Measurements from ENCODE around the gene MAPKAPK2.
"Not testable (repeated sequence)": the region's sequence is repeated elsewhere in the genome, so short reads cannot be mapped to it uniquely, and the experiment has no call there.

MAPKAPK2 gene

DNA sequence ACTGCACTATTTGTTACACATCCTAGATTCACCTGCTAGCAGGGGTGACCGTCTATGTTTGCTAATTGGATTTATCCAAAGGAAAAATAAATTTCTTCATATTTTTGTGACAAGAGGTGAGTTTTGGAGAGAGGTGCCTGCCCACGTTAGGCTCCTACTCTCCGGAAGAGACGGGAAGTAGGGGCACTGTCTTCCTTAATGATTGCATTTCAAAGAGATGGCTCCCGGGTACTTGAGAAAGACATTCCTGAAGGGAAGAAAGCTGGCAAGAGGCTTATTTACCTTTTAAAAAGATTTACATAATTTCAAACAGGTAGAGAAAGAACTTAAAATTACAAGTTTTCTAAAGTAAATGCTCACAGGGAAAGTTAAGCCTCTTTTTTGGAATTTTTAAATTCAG lies 67.2 kb downstream of the MAPKAPK2 start:
- DNase-seq: no peak

DNA sequence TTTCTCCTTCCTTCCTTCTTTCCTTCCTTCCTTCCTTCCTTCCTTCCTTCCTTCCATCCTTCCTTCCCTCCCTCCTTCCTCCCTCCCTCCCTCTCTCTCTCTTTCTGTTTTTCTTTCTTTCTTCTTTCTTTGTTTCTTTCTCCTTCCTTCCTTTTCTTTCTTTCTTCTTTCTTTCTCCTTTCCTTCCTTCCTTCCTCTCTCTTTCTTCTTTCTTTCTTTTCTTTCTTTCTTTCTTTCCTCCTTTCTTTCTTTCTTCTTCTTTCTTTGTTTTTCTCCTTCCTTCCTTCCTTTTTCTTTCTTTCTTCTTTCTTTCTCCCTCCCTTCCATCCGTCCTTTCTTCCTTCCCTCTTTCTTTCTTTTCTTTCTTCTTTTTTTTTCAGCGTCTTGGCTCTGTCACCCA lies 67.8 kb downstream of the MAPKAPK2 start:
- no peak for DNase-seq

DNA sequence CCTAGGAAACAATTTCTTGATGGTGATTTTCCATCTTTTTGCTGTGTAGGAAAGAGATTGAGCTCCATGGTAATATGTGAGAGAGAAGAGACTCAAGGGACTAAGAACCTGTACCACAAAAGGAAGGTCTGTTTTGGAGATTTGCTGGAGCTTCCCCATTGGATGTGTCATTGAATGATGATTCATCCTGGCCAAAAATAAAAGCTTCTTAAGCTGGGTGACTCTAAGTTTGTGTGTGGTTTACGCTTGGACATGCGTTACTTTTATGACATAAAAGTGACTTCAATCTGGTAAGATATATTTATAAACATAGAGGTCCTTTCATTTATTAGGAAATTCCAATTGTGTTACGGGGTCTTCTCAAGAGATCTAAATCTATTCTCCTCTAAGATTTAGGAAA lies 68.4 kb downstream of the MAPKAPK2 start:
- no peak for DNase-seq

DNA sequence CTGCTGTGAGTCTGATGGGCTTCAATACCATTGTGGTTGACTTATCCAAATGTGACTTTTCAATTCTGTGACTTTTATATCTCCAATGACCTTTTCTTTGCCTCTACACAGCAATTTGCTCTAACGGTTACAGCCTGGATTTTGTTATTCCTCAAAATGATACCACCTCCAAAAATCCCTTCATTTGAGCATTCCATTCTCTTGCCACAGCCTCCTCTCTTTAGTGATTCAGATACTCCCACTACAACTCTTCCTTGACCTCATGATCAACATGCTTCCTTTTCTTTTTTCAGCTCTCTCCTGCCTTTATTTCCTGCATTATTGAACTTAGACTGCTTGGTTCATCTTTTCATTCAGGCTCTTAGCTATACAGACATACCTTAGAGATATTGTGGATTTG lies 69.3 kb downstream of the MAPKAPK2 start:
- DNase-seq: no peak

DNA sequence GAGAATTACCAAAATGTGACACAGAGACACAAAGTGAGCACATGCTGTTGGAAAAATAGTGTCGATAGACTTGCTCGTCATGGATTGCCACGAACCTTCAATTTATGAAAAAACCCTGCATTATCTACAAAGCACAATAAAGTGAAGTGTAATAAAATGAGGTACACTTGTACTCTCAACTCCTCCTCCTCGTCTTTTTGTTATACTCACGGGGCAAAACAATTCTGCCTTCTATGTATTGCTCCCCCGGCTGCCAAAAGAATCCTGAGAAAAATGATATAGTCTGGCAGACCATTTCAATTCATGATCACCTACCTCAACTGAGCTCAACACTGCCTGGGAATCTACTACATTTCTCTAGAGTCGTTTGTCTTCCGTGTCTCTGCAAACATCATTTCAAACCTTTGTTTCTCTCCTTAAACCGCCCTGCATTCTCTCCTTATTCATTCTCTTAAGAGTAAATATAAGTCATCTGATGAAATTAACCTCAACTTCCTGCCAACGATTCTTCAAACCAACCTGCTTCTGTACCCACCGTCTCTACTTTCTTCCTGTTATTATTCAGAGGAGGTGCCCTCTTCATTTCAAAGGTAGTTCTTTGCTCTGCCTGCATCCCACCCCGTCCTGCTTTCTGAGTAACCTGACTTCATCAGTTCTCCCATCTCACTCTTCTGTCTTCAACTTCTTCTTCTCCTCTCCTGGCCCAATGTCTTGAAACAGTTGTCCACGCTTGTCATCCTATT lies 73.0 kb downstream of the MAPKAPK2 start:
- no peak for DNase-seq

DNA sequence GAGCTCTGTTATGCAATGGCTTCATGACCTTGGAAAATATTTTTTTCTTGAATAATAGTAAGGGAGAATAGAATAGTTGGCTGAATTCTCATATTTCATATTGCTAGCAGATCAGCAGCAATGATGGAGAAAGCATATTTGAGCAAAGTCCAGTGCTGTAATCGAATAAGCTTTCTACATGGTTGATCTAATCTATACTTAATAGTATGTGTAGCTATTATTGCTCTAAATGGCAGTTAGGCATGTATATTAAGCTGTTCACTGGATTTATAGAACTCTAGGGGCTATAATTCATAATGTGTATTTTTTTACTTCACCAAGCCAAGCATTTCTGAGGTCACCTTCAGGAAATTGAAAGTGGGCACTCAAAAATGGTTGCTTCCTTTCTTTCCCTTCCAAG lies 75.9 kb downstream of the MAPKAPK2 start:
- DNase-seq: no peak

DNA sequence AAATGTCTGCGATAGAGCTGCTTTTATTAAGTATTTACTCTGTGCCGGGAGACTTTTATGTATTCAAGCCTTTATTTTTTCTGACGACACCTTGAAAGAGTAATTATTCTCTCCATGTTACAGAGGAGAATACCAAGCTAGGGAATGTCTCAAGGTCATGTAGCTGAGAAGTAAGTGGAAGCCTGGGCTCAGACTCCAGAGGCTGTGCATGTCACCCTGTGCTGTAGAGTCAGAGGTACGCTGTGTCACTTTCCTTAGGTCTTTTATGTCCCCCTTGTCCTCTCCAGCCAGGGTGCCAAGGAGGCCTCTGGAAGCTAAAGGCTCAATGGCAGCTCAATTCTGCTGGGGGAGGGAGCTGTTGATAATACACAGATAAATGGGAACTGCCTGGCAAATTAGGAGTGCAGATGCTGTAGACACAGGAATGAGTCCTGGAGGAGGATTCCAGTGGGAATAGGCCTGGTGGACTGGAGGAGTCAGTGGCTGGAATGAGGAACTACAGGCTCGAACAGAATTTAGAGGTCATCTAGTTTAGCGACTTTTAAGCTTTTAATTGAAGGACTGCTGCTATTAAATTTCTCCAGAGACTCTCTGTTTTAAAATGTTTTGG lies 76.6 kb downstream of the MAPKAPK2 start:
- DNase-seq: no peak

DNA sequence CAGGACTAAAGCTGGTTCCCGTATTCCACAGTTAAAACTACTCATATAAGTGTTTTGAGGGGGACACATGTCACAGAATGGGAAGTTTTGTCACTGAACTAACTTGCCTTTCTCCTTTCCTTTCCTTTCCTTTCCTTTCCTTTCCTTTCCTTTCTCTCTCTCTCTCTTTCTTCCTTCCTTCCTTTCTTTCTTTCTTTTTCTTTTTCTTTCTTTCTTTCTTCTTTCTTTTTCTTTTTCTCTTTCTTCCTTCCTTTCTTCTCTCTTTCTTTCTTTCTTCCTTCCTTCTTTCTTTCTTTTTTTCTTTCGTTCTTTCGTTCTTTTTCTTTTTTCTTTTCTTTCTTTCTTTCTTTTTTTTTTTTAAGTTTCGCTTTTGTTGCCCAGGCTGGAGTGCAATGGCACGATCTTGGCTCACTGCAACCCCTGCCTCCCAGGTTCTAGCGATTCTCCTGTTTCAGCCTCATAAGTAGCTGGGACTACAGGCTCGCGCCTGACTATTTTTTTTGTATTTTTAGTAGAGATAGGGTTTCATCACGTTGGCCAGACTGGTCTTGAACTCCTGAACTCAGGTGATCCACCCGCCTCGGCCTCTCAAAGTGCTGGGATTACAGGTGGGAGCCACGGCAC lies 78.1 kb downstream of the MAPKAPK2 start:
- DNase-seq: not testable (repeated sequence)

DNA sequence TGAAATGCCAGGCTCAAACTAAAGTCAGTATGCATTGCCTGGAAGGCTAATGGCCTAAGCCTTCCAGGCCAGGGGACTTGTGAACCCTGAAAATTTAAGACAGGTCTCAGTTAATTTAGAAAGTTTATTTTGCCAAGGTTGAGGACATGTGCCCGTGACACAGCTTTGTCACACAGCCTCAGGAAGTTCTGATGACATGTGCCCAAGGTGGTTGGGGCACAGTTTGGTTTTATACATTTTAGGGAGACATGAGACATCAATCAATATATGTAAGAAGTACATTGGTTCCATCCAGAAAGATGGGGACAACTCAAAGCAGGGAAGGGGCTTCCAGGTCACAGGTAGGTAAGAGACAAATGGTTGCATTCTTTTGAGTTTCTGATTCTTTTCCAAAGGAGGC lies 81.1 kb downstream of the MAPKAPK2 start:
- not testable (repeated sequence) for DNase-seq

DNA sequence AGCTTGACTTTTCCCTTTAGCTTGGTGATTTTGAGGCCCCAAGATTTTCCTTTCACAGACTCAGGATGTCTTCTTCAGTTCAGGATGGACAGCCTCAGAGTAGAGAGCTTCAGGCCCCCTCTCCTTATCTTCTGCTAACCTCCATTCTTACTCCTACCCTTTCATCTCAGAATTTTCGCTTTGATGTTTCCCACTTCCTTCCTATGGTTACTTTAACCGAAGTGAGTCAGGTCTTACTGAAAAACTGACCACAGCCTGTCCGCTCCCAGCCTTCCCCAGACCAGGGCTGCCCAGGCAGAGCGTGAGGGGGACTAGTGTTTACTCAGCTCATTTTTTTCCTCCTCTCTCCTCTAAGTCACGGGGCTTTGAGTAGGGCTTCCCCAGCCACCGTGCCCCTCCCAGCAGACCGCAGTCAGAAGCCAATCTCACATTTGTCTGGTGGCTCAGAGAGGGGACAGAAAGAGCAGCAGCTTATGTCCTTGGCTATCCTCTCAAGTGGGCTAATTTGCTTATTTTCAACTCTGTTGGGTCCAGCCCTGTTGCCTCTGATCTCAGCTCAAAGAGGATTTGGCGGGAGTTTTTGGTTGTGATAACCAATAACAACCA lies 81.6 kb downstream of the MAPKAPK2 start:
- DNase-seq: peak; percentile 62

DNA sequence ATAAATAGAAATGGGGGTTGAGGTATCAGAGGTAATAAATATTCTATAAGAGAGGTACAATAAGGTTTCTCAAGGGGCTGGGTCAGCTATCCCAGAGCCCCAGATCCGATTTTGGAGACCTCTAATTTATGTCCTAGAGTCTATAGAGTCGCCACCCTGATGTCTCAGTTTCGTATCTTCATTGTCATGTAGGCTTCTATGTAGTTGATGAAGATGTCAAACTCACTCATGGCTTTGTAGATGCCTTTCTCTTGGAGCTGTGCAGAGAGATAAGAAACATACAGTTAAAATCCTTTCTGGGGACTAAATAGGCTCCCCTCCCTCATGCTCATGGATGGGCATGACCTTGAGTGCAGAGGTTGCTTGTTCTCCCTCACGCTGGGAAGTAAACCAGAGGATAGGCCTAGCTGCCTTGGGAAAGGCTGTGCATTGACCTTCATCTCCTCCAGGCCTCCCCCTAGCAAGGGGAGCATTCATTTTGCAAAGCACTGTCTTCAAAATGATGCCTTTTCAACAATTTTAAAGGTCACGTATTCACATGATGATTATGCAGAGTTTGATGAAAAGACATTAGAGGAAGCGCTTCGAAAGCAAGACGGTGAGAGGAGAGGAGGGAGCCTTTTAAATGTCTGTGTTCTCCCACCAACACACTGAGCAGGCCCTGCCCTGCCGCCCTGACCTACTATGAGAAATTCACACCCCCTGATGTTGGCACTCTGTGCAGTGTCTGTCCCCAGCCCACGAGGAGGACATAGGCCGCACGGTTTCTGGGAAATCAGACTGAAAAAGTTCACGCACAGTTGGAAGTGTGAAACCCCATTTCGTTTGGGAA lies 84.0 kb downstream of the MAPKAPK2 start:
- DNase-seq: no peak

DNA sequence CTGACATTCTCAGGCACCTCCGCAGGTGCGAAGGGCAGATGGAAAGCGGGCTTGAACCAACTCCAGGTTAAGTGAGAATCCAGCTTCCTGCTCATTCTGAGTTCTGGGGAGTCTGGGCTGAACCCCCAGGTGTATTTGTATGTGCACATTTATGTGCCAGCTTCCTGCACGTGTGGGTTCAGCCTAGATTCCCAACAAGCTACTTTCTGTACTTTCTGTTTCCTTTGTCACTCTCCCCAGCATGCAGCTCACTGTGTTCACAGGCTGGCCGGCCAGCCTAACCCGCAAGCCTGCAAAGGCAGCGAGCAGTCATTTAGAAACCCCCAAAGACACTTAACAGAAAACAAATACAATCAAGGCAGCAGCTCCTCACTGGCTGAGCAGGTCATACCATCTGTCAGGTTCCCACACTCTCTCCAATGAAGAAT lies 84.6 kb downstream of the MAPKAPK2 start:
- DNase-seq: peak; percentile 17

DNA sequence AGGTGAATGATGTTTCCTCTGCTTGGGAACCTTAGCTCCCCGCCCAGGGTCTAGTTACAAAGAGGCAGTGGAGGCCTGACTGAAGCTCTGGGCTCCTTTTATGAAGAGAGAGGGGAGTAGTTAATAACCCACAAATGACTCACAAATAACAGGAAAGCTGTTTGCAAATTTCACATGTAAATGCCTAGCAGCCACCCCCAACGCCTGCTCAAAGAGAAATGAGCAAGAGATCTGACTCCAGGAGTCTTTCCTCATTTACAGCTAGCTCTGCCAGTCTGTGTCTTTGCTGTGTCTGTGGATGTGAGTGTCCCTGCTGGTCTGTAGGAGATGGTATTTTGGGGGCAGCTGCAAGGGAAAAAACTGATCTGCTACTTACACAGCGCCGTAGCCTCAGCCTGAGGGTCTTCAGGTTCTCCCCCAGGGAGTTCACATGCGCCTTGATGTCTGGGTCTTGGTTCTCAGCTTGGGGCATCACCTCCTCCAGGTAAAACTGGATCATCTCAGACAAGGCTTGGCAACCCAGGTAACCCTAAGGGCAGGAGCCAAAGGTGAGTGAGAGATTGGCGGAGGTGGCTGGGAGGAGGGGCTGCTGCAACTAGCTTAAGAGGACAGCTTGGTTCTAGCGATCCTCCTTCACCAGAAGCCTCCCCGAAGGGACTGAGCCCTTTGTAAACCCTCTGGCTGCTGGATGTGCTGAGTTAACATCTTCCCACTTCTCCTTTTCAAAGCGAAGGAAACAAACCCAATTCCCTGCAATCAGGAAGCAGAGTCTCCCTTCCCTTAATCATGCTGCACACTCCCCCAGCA lies 86.0 kb downstream of the MAPKAPK2 start, which contains the start of gene IL19:
Gene IL19 (plus strand): TSS at position 243 of the 807 bp plus-strand sequence. CDS start 65,890 bp downstream, outside the sequence.
- no peak for DNase-seq

DNA sequence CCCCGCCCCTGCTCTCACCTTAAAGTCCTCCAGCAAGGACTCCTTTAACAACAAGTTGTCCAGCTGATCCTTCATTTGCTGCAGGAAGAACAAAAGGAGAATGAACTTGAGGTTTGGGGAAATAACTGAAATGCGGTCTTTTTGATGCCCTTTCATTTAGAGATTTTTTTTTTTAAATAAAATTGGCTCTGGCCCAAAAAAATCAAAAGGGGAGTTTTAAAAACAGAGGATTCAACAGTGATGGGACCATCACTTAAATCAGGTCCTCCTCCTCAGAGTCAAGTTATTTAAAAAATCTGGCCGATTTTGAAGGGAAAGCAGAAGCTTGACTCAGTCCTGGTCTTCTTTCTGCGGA lies 86.6 kb downstream of the MAPKAPK2 start:
- no peak for DNase-seq

DNA sequence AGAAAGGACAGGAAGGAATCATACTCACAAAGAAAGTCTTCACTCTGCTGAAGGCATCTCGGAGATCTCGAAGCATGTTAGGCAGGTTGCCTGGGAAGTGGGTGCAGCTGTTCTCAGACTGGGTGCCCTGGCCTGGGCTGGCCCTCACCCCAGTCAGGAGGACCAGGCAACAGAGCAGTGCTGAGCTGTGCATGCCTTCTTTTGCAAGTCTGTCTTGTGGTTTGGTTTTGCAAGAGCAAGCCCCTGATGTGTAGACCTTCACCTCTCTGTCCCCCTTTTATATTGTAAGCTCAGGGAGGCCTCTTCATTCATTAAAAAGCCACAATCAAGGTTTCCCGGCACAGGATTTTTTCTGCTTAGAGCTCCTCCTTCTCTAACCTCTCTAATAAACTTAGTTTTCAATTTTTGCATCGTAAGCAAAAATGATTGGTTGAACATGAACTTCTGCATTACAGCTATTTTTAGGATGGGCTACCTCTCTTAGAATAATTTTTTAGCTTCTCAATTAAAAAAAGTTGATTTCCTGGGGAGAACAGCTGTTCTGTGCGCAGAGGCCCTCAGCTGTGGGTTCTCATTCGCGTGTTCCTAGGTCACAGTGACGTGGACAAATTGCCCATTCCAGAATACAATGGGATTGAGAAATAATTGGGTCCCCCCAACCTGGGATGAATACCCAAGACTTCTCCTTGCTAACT lies 87.7 kb downstream of the MAPKAPK2 start, which contains the start of gene IL10:
Gene IL10 (minus strand): TSS at position 252 of the 695 bp plus-strand sequence. CDS start 59 bp downstream, at position 193.
- DNase-seq: no peak

DNA sequence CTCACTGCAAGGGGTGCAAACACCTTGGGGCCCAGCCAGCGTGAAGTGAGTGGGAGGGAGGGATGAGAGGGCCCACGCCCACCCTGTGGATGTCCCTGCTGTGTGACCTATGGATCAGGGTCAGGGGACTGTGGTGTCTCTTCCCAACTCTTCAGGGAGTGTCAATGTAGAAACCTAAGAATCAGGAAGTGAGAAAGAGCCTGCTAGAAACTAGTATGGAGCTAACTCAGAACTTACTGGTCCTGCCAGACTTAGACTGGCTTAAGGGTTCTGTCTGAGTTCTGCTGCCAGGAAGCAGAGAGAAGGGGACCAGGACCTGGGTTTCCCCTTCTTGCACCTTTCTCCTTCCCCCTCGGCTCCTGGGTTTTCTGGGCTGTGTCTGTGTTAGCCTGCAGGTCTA lies 89.4 kb downstream of the MAPKAPK2 start:
- no peak for DNase-seq

DNA sequence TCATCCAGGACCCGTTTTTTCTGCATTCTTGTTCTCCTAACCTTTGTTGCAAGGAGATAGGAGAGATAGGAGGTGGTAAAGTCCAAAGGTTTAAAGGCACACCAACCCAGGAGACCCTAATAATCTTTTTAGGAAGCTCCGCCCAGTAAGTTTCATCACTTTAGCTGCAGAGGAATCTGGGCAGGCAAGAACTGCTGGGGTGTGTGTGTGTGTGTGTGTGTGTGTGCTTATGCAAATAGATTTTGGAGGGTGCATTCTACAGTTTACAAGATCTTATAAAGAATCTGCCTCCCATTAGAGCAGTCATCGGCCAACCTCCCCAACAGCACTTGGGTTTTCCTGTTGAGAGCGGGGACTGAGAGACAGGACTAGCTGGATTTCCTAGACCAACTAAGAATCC lies 91.5 kb downstream of the MAPKAPK2 start:
- DNase-seq: no peak

DNA sequence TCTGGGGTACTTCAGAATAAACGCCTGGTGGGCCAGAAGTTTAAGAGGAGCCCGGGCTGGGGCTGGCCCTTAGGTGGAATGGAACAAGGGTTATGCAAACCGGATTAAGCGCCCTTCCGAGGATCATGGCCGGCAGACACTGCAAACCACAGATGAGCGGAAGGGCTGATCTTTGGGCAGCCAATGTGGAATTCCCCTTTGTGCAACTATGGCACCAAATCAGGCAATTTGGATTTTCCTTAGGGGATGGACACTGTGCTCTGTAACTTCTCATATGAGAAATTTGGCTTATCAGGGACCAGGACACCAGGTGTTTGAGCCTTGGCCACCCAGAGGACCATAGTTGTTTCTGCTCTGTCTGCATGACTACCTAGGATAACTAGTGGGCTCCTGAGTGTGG lies 93.3 kb downstream of the MAPKAPK2 start:
- DNase-seq: no peak

DNA sequence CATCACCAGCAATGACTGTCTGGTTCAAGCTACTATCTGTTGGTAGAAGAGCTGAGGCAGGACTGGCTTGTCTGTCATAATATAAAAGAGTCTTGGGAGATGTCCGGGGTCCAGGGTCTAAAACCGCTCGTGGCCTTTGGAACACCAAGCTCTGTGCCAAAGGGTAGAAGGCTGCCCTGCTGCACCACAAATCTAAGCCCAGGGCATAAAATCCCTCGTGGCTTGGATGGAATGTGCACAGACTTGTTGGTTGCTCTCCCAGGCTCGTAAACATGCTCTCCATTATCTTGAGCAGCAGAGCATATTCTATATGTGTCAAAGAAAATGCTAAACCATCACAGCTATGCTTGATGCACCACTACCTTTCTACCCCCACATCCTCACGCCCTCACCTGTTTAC lies 94.2 kb downstream of the MAPKAPK2 start:
- DNase-seq: not testable (repeated sequence)

DNA sequence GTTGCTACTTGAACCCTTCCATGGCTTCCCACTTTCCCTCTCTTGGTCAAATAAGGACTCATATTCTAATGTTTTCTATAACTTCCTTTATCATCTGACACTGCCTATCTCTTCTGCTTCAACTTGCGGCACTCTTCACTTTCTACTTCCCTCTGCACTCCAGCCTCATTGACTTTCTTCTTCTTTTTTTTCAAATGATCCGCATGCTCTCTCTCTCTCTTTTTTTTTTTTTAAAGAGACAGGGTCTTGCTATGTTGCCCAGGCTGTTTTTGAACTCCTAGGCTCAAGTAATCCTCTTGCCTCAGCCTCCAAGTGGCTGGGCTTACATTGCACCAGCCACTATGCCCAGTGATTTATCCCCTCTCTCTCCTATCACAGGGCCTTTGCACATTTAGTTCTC lies 94.9 kb downstream of the MAPKAPK2 start:
- DNase-seq: no peak

DNA sequence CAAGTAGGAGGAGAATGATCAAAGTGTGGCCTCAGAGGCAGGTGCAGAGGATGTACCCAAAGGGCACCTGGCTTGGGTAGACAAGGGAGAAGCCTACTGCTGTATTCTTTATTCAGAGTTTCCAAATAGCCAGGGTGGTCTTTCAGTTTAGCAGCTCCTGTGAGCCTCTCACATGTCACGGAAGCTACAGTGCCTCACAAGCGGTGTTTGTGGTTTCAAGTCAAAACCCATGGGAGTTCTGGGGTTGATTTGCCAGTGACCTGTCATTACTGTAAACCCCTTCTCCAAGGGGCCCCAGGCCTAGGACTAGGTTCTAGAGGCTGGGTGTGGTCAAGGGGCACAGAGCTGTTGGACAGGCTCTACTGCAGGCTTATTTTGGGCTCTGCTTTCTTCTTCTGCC lies 97.7 kb downstream of the MAPKAPK2 start:
- no peak for DNase-seq
